GF-D8 (cell line): ENCODE data around the gene C18orf32.
"Not testable (repeated sequence)": the region's sequence is repeated elsewhere in the genome, so short reads cannot be mapped to it uniquely, and the experiment has no call there.

ENCODE experiments used
- DNase-seq: peaks from one replicate; lab custom pipeline; 2025; lab: John Stamatoyannopoulos, UW

Gene C18orf32

DNA sequence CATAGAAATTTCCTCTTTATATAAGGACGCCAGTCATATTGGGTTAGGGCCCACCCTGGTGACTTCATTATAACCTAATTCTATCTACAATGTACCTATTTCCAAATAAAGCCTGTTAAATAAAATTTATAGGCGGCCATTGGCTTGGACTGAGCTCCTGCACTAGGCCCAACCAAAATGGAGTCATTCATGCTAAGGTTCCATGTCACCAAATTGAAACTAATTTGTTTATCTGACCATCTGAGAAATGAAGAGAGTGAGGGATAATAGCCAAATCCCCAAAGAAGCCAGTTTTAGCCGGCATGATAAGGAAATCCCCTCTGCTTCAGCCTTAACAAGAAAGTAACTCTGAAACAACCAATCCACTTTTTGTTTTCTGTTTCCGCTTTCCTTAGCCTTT lies 19.4 kb downstream of the C18orf32 start:
- no peak for DNase-seq

GRCh38 chr18:49467019-49467563 lies 19.9 kb downstream of the C18orf32 start:
- no peak for DNase-seq

- peak; percentile 65 for DNase-seq
These were observed 22.1 kb downstream of the C18orf32 start for GRCh38 chr18:49464718-49465598.

GRCh38 chr18:49461602-49461977 lies 25.4 kb downstream of the C18orf32 start:
- DNase-seq, result no peak

DNA sequence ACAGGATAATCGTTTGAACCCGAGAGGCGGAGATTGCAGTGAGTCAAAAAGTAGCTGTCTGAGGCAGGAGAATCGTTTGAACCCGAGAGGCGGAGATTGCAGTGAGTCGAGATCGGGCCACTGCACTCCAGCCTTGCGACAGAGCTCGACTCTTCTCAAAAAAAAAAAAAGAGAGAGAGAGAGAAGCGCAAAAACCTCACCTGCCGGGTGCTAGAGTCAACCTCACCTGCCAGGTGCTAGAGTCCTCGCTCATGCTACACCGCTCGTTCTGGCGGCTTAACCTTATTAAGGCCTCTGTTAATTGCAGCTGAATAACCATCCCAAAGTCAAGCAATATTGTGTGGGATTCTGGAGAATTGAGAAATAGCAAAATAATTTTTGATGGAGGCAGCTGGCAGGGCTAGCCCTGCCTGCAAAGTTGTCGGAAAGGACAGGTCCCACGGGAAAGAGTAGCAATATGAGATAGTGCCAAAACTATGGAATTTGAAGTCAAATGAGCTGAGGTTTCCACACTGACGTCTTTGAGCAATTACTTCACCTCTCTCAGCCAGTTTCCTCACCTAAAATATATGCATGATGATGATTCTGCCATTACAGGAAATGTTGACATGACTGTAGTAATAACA lies 25.9 kb downstream of the C18orf32 start:
- no peak for DNase-seq

- no peak for DNase-seq
These were observed 27.4 kb downstream of the C18orf32 start for GRCh38 chr18:49459404-49460171.

DNA sequence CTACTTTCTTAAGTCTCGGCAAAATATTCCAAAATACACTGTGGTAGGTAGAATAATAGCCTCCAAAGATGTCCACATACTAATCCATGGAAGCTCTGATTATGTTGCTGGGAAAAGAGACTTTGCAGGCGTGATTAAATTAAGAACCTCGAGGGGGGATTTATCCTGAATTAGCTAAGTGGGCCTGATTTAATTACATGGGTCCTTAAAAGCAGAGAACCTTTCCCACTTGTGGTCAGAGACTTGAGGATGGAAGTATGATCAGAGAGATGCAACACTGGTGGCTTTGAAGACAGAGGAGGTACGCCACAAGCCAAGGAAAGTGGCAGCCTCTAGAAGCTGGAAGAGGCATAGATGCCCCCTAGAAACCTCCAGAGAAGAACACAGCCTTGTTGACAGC lies 29.4 kb downstream of the C18orf32 start:
- DNase-seq, result no peak

DNA sequence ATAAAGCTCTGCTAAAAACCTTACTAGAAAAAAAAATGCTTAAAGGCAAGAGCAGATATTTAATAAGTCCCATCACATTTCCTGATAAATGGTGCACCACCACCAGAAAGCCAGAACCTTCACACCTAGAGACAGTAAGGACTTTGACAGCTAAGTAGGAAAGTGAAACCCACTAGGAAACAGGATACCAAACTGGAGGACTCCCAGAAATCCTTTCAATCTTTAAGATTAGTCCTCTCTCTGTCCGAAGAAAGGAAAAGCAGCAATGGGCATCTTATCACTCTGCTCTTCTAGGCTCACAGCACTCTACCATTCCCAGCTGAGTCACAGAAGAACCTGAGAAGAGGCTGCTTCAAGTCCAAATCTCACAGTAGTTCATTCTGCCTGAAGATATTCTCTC lies 30.2 kb downstream of the C18orf32 start:
- DNase-seq, result no peak

- DNase-seq, result not testable (repeated sequence)
These were observed 34.5 kb downstream of the C18orf32 start for GRCh38 chr18:49452534-49452933.

DNA sequence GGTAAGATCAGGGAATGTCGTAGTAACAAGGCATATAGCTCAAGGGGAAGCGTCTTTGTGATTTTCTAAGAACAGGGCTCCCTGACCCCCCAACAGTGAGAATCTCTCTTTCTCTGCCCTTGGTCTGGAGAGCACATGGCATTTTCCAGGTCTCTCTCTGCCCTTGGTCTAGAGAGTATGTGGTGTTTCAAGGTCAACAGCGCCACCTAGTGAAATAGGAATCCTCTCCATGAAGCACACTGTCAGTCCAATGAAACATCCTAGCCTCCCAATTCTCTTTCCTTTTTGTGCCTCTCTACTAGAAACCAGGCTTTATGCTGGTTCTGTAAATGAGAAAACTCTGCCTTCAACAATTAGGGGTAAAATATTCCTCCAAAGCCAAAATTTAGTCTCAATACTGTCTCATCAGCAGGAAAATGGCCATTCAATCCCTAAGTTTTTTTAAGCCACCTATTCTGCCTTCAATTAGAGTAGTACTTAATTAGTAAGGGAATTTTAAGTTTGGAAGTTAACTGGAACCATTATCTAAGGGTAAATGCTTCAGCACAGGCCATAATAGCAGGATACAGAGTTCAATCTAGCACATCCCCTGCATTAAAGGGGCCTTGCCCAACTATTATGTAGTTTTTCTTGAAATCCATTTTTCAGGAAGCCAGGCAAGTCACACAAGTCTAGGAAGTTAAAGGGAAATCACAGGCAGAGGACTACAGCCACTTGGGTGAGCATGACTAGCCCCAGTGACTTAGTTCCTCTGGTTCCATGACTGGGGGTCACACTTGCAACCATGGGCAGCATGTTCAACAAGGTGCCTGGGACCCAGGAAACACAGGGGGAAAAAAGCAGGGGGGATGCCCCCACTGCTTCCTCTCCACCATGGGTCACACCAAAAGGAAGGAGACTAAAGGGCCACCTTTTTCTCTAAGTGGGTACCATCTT lies 39.0 kb downstream of the C18orf32 start:
- peak; percentile 31 for DNase-seq

DNA sequence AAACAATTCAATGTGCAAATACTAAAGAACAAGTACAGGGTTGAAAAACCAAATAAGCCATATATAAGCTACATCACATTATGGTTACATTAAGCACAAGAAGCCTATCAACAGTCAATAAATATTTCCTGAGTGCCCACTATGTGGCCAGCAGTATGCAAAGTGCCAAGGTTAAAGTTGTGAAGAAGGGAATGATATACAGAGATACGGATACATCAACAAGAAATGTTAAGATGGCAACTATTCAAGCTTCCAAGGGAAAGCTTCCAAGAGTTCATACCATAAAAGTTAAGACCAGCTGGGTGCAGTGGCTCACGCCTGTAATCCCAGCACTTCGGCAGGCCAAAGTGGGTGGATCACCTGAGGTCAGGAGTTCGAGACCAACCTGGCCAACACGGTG lies 40.6 kb downstream of the C18orf32 start:
- DNase-seq, result no peak

GRCh38 chr18:49444581-49444980 lies 42.5 kb downstream of the C18orf32 start:
- DNase-seq, result no peak

DNA sequence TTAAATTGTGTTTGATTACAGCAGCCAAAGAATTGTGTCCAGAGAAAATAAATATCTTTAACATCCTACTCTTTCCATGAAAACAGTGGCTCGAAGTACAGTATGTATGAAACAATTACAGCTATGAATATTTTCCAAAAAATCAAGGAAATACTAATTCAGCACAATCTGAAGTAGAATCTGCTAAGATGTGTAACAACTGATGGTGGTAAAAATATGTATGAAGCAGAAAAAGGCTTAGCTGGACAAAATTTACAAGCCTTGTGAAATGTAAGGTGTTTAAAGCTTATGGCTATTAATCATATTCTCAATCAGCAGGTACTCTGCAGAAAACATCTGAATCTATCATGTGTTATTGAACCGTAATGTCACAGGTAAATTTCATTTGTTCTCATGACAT lies 43.2 kb downstream of the C18orf32 start:
- no peak for DNase-seq

GRCh38 chr18:49441338-49441938 lies 45.6 kb downstream of the C18orf32 start:
- no peak for DNase-seq

GRCh38 chr18:49435170-49435569 lies 51.9 kb downstream of the C18orf32 start:
- DNase-seq, result no peak

- DNase-seq, result no peak
These were observed 54.4 kb downstream of the C18orf32 start for GRCh38 chr18:49432602-49433001.

DNA sequence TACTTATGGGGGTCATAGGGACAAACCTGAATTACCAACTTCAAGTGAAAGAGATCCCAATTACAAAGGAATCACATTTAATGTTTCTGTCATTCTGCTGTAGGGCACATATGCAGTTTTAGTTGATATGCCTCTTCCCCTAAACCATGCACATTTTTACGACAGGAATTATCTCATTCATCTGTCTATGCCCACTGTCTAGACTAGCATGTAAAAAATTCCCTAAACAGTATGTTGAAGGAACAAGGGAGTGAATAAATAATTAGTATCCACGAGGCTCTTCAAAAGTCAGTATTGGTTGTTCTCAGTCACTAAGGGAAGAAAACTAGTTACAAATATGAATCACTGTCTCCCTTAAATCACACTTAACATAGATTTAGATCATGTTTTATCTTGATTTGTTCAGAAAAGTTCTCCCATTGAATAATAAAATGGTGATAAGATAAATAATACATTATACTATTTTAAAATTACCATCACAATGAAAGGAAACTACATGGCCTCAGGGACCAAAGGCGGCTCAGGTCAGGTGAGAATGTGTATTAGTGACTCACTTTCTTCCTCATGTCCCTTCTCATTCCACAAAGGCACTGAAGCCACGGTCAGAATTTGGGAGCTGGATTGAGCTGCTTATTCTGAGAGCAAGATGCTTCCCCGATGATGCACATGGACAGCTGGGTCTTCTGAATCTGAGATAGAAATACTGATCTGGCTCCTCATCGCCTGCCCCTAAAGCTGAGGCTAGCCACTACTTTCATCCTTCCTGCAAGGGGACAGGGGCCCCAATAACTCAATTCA lies 55.7 kb downstream of the C18orf32 start:
- DNase-seq, result no peak
